HG03439 (cell line): ENCODE results near the gene FHL3.

Experiments
- ATAC-seq: cut with Tn5 transposase; IDR thresholded peaks from one replicate; pipeline ENCODE4 v1.9.1; 2021; ENCODE audit warnings: mild to moderate bottlenecking, moderate library complexity; ENCODE audit not compliant: unreplicated experiment

FHL3 gene

DNA sequence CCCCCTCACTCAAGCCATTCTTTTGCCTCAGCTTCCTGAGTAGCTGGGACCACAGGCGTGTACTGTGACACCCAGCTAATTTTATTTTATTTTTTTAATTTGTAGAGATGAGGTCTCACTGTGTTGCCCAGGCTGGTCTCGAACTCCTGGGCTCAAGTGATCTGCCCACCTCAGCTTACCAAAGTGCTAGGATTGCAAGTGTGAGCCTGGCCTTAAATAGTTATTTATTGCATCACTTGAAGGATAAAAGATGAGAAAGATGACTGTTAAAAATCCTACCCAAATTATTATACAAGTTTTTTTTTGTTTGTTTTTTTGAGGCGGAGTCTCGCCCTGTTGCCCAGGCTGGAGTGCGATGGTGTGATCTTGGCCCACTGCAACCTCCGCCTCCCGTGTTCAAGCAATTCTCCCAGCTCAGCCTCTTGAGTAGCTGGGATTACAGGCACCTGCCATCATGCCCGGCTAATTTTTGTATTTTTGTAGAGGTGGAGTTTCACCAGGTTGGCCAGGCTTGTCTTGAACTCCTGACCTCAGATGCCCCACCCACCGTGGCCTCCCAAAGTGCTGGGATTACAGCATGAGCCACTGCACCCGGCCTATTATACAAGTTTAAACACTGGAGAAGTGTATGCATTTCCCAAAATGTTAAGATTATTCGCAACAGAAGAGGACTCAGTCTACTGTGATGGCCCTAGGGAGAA lies 9.6 kb upstream of the FHL3 start:
- no peak for ATAC-seq

- no peak for ATAC-seq
Observed at GRCh38 chr1:38014171-38014570, 8.9 kb upstream of the FHL3 start.

GRCh38 chr1:38013227-38013622 lies 7.9 kb upstream of the FHL3 start:
- ATAC-seq = no peak

DNA sequence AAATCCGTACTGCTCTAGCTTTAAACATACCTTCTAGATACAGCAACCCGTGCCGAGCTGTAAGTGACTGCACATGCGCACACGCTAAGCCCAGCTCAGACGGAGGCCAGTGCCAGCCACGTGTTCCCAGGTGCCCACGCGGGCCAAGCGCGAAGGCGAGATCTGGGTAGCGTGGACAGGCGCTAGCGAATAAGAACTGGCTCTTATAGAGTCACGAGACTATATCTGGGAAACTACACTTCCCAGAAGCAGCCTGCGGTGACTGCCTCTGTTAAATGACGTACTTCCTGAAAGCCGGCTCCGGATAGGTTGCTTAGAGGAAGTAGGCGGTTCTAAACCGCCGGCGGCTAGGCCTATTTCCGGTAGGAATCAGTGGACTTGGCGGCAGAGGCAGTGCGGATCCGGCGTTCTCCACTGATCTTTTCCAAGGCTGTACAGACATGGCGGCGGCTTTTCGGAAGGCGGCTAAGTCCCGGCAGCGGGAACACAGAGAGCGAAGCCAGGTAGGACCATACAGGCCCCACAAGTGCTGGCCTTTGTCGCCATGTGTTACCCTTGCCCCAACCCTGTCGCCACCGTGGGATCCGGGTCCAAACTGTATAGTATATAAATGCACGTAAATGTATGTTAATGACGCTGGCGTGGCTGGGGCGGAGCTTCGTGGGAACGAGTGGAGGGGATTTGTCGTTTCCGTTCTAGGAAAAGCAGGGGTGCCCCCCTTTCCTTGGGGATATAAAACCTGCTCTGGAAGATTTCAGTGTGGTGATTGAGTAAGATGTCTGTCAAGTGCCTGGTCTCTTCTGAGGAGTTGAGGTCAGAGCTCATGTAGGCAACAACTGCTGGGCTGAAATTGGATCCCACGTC lies 7.3 kb upstream of the FHL3 start, which contains the start of gene UTP11:
Gene UTP11, plus strand, starts transcription at position 372 of the 864 bp plus-strand sequence. Its CDS starts 69 bp downstream, at position 441.
- ATAC-seq = peak; percentile 82

DNA sequence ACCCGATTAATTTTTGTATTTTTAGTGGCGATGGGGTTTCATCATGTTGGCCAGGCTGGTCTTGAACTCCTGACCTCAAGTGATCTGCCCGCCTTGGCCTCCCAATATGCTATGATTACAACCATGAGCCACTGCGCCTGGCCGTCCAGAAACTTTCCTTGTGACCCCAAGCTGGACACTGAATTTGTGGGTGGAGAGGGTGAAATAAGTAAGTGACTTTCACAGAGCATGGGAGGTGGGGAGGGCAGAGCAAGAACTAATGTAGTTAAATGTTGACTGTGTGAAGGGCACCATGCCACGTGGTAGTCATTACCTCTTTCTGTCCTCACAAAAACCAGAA lies 4.5 kb upstream of the FHL3 start:
- ATAC-seq = no peak

DNA sequence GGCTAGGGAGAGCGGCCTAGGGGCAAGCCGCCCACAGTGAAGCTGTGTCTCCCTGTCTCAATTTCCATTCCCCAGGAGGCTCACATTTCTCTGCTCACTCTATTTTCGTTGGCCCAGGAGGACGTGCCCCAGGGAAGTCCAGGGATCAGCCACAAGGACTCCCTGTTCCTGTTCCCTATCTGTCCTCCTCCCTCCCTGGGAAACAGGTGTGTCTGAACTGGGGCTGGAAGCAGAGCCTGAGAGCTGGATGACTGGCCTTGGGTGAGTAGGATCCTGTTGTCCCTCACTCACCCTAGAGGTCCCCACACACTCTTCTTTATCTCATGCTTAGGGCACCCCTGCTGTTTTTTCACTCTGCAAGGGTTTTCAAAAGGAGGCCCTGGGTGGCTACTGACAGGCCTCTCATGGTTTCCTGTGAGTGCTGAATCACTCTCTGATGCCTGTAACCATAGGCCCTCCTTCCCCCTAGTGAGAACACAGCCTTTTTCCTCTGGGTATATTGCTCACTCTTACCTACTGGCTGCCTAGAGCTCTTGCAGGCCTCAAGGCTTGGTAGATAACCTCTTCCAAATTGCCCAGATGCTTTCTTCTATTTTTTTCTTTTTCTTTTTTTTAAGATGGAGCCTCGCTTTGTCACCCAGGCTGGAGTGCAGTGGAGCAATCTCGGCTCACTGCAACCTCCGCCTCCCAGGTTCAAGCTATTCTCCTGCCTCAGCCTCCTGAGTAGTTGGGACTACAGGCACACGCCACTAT lies 4.0 kb upstream of the FHL3 start:
- no peak for ATAC-seq

GRCh38 chr1:38006008-38006828 lies 904 bp upstream of the FHL3 start:
- no peak for ATAC-seq

DNA sequence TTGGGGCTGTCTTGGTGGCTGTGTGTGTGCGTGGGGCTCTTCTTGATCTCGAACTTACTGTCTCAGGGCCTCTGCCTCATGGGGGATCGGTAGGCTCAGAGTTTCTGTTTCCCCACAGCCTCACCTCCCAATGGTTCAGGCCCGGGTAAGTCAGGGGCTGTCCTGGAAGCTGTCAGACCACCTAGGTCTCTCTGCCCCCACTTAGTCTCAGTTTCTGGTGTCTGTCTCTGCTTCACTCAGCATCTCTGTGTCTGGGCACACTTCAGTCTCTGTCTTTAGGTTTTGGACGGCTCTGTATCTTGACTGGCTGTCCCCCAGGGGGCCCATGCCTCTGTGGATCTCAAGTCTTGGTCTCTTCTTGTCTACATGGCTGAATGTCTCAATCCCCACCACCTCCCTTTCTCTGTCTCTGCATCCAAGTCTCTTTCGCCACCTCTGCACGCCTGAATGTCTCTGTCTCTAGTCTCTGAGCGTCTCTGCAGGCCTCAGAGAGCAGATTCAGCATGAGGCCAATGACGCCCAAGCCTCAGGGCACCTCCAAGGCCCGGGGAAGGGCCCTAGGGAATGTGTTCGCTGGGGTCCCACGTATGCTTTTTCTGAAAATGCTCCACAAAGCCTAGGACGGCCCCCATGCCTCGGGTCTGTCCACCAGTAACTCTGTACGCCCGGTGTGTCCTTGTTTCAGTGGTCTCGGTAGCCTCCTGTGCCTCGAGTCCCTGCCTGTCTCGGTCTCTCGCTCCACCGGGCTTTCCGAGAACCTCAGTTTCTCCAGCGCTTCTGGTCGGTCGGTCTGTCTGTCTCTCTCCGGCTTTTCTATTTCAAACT lies 818 bp downstream of the FHL3 start:
- no peak for ATAC-seq

DNA sequence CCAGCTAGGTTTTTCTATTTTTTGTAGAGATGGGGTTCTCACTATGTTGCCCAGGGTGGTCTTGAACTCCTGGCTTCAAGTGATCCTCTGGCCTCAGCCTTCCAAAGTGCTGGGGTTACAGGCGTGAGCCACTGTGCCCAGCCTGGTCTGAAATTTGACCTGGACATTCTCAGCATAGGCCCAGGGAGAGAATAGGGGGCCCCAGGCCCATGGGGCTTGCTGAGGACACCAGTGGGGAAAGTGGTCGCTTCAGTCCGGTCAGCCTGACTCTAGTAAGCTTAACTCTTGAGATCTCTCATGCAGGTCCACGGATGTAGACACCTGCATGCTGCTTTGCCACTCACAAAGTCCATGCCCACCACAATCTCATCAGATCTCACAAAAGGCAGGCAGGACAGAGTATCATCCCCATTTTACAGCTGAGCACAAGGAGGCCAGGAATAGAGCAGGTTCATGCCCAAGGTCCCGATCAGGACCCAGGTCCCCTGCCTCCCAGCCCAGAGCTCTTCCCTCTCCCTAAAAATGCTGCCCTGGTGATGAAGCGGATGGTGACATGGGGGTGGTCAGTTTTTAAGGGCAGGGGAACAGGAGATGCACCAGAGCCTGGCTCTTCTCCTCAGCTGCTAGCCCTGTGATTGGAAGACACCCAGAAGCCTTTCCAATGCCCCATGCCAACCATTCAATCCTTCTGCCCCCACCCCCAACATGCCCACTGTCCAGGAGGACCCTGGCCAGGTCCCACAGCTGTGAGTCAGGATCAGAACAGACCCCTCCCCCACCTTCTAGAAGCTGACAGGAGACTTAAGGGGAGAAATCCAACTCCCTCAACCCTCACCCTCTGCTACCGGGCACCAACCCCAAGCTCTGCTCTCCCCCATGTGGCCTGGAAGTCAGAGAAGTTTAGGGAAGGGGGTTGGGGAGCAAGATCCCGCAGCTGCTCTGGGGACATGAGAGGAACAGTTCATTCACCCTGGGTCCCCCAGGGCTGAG lies 1.8 kb downstream of the FHL3 start:
- ATAC-seq = no peak

GRCh38 chr1:38000529-38001455 lies 4.5 kb downstream of the FHL3 start:
- no peak for ATAC-seq

DNA sequence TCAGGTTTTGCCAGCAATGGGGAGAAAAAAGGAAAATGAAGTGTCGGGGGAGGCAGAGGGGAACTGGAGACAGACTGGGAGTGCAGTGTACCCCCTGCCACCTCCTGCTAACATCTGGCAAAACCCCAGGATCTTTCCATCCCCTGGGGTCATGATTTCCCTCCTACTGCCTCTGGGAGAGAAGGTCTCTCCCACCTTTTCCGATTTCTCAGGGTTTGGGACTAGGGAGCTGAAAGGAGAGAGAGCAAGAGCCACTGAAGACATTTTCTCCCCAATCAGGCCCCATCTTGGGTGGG lies 5.1 kb downstream of the FHL3 start:
- ATAC-seq = no peak

- no peak for ATAC-seq
Observed at GRCh38 chr1:37999430-38000232, 5.7 kb downstream of the FHL3 start.

- ATAC-seq = no peak
Observed at GRCh38 chr1:37998913-37999429, 6.3 kb downstream of the FHL3 start.

DNA sequence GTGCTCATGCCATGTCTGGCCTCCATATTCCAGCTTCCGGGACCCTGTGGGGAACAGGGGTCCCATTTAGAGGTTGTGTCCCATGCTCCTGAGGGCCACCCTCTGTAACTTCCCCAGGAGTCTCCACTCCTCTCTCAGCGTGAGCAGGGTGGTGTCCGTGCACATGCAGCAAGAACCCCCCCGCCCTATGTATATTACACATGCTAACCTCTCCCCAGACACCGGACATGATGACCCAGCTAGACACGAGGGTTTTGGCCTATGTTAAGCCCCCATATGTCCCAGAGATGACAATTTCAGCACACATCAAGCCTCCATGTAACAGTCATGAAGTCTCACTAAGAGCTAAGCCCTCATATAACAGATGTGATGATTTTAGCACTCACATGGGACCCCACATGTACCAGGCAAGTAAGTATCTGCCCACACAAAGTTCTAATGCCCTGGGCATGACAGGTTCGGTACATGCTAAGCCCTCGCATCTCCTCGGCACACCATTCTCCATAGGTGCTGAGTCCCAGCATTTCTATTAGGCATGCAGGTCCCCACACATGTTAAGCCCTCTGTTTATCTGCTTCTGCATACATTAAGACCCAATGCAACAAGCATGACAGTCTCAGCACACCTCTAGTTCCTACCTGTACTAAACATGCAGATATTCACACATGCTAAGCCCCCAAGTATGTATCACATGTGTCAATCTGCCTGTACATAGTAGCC lies 7.1 kb downstream of the FHL3 start:
- ATAC-seq = no peak

DNA sequence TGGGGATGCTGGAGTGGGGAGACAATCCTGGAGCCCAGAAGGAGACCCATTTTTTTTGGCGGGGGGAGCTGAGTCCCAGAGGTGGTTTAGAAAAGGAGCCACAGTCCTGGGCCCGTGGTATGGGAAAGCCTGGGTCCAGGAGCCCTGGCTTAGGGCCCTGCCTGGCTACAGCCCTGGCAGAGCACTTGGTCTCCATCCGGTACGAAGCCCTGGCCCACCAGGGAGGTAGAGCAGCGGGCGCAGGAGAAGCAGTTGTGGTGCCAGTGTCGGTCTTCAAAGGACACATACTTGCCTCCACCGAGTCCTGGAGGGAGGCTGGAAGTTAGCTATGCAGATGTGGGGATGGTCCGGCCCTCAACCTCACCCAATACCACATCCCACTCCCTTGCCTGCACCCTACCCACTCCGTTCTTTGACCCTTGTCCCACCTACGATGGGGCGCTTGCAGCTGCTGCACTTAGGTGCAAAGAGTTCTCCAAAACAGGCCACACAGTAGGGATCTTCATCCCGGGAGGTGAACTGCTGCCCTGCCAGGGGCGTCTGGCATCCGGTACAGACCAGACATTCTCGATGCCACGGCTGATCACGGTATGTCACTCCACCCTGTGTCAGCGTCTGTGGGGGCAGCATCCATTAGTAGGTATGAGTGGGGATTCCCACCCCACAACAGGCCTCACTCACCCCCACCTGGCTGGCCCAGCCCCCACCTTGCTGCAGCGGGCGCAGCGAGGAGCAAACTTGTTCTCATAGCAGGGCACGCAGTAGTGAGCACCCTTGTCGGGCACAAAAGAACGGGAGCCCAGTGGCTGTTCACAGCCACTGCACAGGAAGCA lies 7.8 kb downstream of the FHL3 start:
- no peak for ATAC-seq
